SU-DHL-6 (cell line): ENCODE measurements around the gene HASPIN.

Experiments
- EZH2phosphoT487 ChIP-seq: fragments of 200-600 bp; sonication (generic), shearing (Covaris generic); conservative IDR thresholded peaks from 2 replicates; pipeline ENCODE4 v1.6.1; 2018; ENCODE audit warnings: mild to moderate bottlenecking, antibody characterized with exemption, low read length, moderate library complexity, mixed read lengths
- TF ChIP-seq, protein P1 (sequence below): fragments of 200-600 bp; sonication (generic); IDR thresholded peaks from one replicate; pipeline ENCODE4 v1.5.1; 2017; ENCODE audit warnings: antibody characterized with exemption, mild to moderate bottlenecking, low read length, moderate library complexity; ENCODE audit not compliant: insufficient read depth, poor library complexity, severe bottlenecking

DNA sequence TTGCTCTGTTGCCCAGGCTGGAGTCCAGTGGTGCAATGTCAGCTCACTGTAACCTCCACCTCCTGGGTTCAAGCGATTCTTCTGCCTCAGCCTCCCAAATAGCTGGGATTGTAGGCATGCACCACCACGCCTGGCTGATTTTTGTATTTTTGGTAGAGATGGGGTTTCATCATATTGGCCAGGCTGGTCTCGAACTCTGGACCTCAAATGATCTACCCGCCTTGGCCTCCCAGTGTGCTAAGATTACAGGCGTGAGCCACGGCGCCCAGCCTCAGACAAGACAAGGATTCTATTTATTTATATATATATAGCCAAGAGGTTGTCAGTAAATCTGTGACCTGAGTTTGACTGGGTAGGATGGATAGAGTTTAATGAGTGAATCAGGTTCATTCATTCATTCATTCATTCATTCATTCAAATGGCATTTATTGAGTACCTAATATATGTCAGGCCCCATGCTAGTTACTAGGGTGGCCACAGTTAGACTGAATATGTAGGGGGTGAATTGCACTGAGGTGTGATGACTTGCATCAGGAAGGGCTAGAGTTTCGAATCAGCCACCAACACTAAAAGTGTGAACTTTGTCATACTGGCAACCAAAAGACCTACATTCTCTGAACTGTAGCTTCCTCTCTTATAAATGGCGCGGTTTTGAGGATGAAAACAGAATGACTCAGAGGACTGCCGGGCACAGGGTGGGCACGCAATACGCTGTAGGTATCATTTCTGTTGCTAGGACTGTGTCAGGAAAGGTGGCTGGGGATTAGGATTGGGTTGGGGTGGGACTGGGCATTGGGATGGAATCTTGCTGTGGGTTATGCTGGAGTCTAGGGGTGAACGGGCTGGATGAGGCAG is 39.4 kb downstream of the HASPIN start:
- TF ChIP-seq, protein P1, sequence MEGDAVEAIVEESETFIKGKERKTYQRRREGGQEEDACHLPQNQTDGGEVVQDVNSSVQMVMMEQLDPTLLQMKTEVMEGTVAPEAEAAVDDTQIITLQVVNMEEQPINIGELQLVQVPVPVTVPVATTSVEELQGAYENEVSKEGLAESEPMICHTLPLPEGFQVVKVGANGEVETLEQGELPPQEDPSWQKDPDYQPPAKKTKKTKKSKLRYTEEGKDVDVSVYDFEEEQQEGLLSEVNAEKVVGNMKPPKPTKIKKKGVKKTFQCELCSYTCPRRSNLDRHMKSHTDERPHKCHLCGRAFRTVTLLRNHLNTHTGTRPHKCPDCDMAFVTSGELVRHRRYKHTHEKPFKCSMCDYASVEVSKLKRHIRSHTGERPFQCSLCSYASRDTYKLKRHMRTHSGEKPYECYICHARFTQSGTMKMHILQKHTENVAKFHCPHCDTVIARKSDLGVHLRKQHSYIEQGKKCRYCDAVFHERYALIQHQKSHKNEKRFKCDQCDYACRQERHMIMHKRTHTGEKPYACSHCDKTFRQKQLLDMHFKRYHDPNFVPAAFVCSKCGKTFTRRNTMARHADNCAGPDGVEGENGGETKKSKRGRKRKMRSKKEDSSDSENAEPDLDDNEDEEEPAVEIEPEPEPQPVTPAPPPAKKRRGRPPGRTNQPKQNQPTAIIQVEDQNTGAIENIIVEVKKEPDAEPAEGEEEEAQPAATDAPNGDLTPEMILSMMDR = no peak
- TF ChIP-seq EZH2phosphoT487 = no peak
